Left ventricle myocardium inferior (tissue), 1 donor: ENCODE measurements around the gene NUMA1. TPM values are rescaled to one million over a fixed set of nuclear protein-coding genes. Genes with fewer than 3 reads are reported as not detected.

Experiments used
- DNase-seq: peaks from one replicate; pipeline ENCODE4 v3.0.0-alpha.2; 2020
- H3K27ac ChIP-seq: fragments of 200-600 bp; replicated peaks from 2 replicates; pipeline ENCODE4 v1.8.0; 2021
- H3K27me3 ChIP-seq: fragments of 200-600 bp; 2 replicates; pipeline ENCODE4 v1.8.0; 2021; ENCODE audit warnings: low read depth
- H3K36me3 ChIP-seq: fragments of 200-600 bp; 2 replicates; pipeline ENCODE4 v1.8.0; 2021
- H3K4me1 ChIP-seq: fragments of 200-600 bp; 2 replicates; pipeline ENCODE4 v1.8.0; 2021
- H3K4me3 ChIP-seq: fragments of 200-600 bp; 2 replicates; pipeline ENCODE4 v1.8.0; 2021; ENCODE audit warnings: mild to moderate bottlenecking, moderate library complexity
- H3K9me3 ChIP-seq: fragments of 200-600 bp; replicated peaks from 2 replicates; pipeline ENCODE4 v1.8.0; 2021
- CTCF ChIP-seq: fragments of 200-600 bp; IDR thresholded peaks from 2 replicates; pipeline ENCODE4 v1.8.0; 2021; ENCODE audit warnings: antibody characterized with exemption, mild to moderate bottlenecking, borderline replicate concordance
- intact Hi-C: fragments of 100-400 bp; cut with micrococcal nuclease; formaldehyde crosslinking; loops from one replicate; pipeline ENCODE4 v1.11.0; 2022
- total RNA-seq: library from RNA; stranded (reverse); fragmentation: NEBNext Ultra II Directional; extraction: Animal tissue kit (Norgen Biotek cat#: 25700); gene quantifications from one replicate; pipeline ENCODE4 v1.2.1, GENCODE V29; 2021
- donor health status: DM: no; HTN: yes; CAD: no; lungs with severe emphysema.

Gene NUMA1
- total RNA-seq, 1 donor from 2014 or later: 82.5 TPM

GRCh38 chr11:72114570-72114969 is 34.2 kb upstream of the NUMA1 start:
- Histone ChIP-seq H3K4me1 (peaks cover 16% of the 10 kb centered on the region), H3K27me3 (peaks cover 11% of the 10 kb centered on the region), H3K4me3 (no peak overlapping the region), H3K27ac (no peak overlapping the region), H3K9me3 (no peaks in the 10 kb centered on the region), H3K36me3 (no peaks in the 10 kb centered on the region)
- TF ChIP-seq CTCF: no peak
- DNase-seq: no peak
- intact Hi-C loops: no loop called here

- H3K27me3 ChIP-seq: peaks cover 7% of the 10 kb centered on the region
- H3K36me3 ChIP-seq: peaks cover 6% of the 10 kb centered on the region
- H3K4me3 ChIP-seq: peak overlapping the region; percentile 68
- no peak for TF ChIP-seq CTCF
- H3K4me1 ChIP-seq: peaks cover 16% of the 10 kb centered on the region
- no peak for DNase-seq
- intact Hi-C loops: no loop called here
- peak overlapping the region; percentile 95 for H3K27ac ChIP-seq
- no peaks in the 10 kb centered on the region for H3K9me3 ChIP-seq
Measured at GRCh38 chr11:72112978-72113808, 32.9 kb upstream of the NUMA1 start.

GRCh38 chr11:72112143-72112977 is 32.0 kb upstream of the NUMA1 start, which contains the start of gene ANAPC15:
TSS of gene ANAPC15 (minus strand) at chr11:72112695. CDS start at chr11:72111276, 1,419 bp downstream.
- H3K27ac ChIP-seq: peak within 1 kb of the TSS; percentile 95
- DNase-seq: peak; percentile 98
- intact Hi-C loops: no loop called here
- TF ChIP-seq CTCF: peak; percentile 22
- no peaks in the 10 kb centered on the region for H3K9me3 ChIP-seq
- H3K4me1 ChIP-seq: peaks cover 16% of the 10 kb centered on the region
- H3K36me3 ChIP-seq: peaks cover 7% of the 10 kb centered on the region
- peak within 1 kb of the TSS; percentile 68 for H3K4me3 ChIP-seq
- H3K27me3 ChIP-seq: peaks cover 6% of the 10 kb centered on the region

GRCh38 chr11:72111300-72112142 is 31.2 kb upstream of the NUMA1 start:
- Histone ChIP-seq H3K27me3 (no peaks in the 10 kb centered on the region), H3K27ac (peak overlapping the region; percentile 95), H3K36me3 (peaks cover 7% of the 10 kb centered on the region), H3K4me3 (peak overlapping the region; percentile 68), H3K9me3 (no peaks in the 10 kb centered on the region), H3K4me1 (peaks cover 16% of the 10 kb centered on the region)
- TF ChIP-seq CTCF: no peak
- no peak for DNase-seq
- intact Hi-C loops: no loop called here

- Histone ChIP-seq H3K4me3 (no peak within 1 kb of the TSS), H3K36me3 (peaks cover 8% of the 10 kb centered on the region), H3K9me3 (no peaks in the 10 kb centered on the region), H3K4me1 (peaks cover 29% of the 10 kb centered on the region), H3K27ac (no peak within 1 kb of the TSS), H3K27me3 (no peaks in the 10 kb centered on the region)
- DNase-seq: no peak
- intact Hi-C loops: no loop called here
- no peak for TF ChIP-seq CTCF
Measured at GRCh38 chr11:72105888-72106287, 25.5 kb upstream of the NUMA1 start, which contains the start of gene TOMT. TSS of gene TOMT (plus strand) at chr11:72105924. CDS start at chr11:72105952, 28 bp downstream.
